ENCODE data around the gene GALNT7.

GRCh38 chr4:173167758-173168395 is 734 bp upstream of the GALNT7 start:
- TF ChIP-seq CTCF (IDR thresholded peaks at IDR 0.05): no peak
- TF ChIP-seq EP300 (IDR thresholded peaks at IDR 0.05): no peak
- no peak for TF ChIP-seq POLR2A (IDR thresholded peaks at IDR 0.05)

All from ovary (tissue), 3 donors.